ENCODE data around the gene ROPN1L. TPM values are rescaled to one million over a fixed set of nuclear protein-coding genes. Genes with fewer than 3 reads are reported as not detected.

Gene ROPN1L
- total RNA-seq, 1 experiment from 2014 or later = 0.66 TPM

- intact Hi-C loops (cut with micrococcal nuclease) = no loop called here
- Histone ChIP-seq H3K9ac (ENCODE audit: low read length) (no peak overlapping the region), H4K20me1 (ENCODE audit: insufficient read depth) (no peaks in the 10 kb centered on the region), H3K36me3 (ENCODE audit: control insufficient read depth in 1 of 2, insufficient read depth in 2 of 2, low read length in 2 of 2) (no peaks in the 10 kb centered on the region), H3K9me3 (ENCODE audit: control insufficient read depth in 1 of 2, insufficient read depth in 1 of 2, low read depth in 1 of 2, low read length in 2 of 2) (no peaks in the 10 kb centered on the region), H3K4me3 (replicated peaks in 1 of 2; ENCODE audit: low read depth in 1 of 2, low read length in 2 of 2) (no peak overlapping the region), H3K27me3 (ENCODE audit: insufficient read depth, low read length) (no peaks in the 10 kb centered on the region), H3K27ac (ENCODE audit: low read depth, low read length) (no peak overlapping the region), H3K4me2 (ENCODE audit: low read length) (no peak overlapping the region), H3K4me1 (ENCODE audit: control insufficient read depth in 1 of 2, insufficient read depth in 2 of 2, low read length in 2 of 2) (peaks cover 10 to 27% of the 10 kb centered on the region in 2 experiments), H3K9me2 (ENCODE audit: insufficient read depth) (no peaks in the 10 kb centered on the region), H3K79me2 (ENCODE audit: insufficient read depth, low read length) (no peaks in the 10 kb centered on the region), H2AFZ (ENCODE audit: low read depth, low read length, poor library complexity, severe bottlenecking) (peak overlapping the region; percentile 4)
- BruUV-seq (replicated peaks) = no TSS peak
- no peak for ATAC-seq
- no peak for TF ChIP-seq ZFX (IDR thresholded peaks at IDR 0.05)
- no peak for TF ChIP-seq EZH2 (IDR thresholded peaks at IDR 0.05)
- TF ChIP-seq CBX3 (IDR thresholded peaks at IDR 0.05; ENCODE audit: low read depth) = no peak
- TF ChIP-seq POLR2AphosphoS5 (IDR thresholded peaks at IDR 0.05; ENCODE audit: low read depth, low read length) = no peak
- no peak for TF ChIP-seq FOSL1 (IDR thresholded peaks at IDR 0.05; ENCODE audit: low read depth)
- TF ChIP-seq EZH2phosphoT487 (IDR thresholded peaks at IDR 0.05; ENCODE audit: borderline replicate concordance) = no peak
- no peak for TF ChIP-seq ZBTB33 (IDR thresholded peaks at IDR 0.05; ENCODE audit: extremely low read depth, insufficient replicate concordance, low read length)
- TF ChIP-seq POLR2A (IDR thresholded peaks at IDR 0.05; ENCODE audit: borderline replicate concordance, extremely low read depth, insufficient read depth, insufficient read length) = no peak
- TF ChIP-seq ELF1 (IDR thresholded peaks at IDR 0.05; ENCODE audit: borderline replicate concordance, low read depth) = no peak
- no peak for TF ChIP-seq REST (IDR thresholded peaks at IDR 0.05; ENCODE audit: low read depth)
- TF ChIP-seq YY1 (IDR thresholded peaks at IDR 0.05; ENCODE audit: extremely low read depth, insufficient replicate concordance, low read depth, low read length) = no peak
- POLR2A ChIA-PET = no interaction called here
- no peak for DNase-seq (ENCODE audit: low read depth, low spot score)
- RAD21 ChIA-PET (ENCODE audit: low non-redundant PET in 1 of 2, low total read pairs in 2 of 2, uncharacterized antibody in 2 of 2, unreplicated experiment in 2 of 2) = no interaction called here
- CTCF ChIA-PET = no interaction called here
Measured at GRCh38 chr5:10503997-10504793, 62.5 kb downstream of the ROPN1L start.

Measured in HCT116 (cell line).